GM19240 (cell line): ENCODE data around the gene NUBP2.

Experiments used
- DNase-seq: peaks from one replicate; pipeline ENCODE4 v3.0.0; 2011; ENCODE audit warnings: low spot score; ENCODE audit not compliant: insufficient read length

Gene NUBP2

GRCh38 chr16:1825864-1826690, 43.3 kb downstream of the NUBP2 start:
- peak; percentile 70 for DNase-seq

GRCh38 chr16:1826691-1827573, 44.2 kb downstream of the NUBP2 start, which contains the start of the genes FAHD1 and HAGH:
Gene FAHD1 (plus strand): TSS chr16:1827206. CDS start chr16:1827239, 33 bp downstream.
Gene HAGH (minus strand): TSS chr16:1826825. CDS start chr16:1826787, 38 bp downstream.
- DNase-seq, result peak; percentile 93

DNA sequence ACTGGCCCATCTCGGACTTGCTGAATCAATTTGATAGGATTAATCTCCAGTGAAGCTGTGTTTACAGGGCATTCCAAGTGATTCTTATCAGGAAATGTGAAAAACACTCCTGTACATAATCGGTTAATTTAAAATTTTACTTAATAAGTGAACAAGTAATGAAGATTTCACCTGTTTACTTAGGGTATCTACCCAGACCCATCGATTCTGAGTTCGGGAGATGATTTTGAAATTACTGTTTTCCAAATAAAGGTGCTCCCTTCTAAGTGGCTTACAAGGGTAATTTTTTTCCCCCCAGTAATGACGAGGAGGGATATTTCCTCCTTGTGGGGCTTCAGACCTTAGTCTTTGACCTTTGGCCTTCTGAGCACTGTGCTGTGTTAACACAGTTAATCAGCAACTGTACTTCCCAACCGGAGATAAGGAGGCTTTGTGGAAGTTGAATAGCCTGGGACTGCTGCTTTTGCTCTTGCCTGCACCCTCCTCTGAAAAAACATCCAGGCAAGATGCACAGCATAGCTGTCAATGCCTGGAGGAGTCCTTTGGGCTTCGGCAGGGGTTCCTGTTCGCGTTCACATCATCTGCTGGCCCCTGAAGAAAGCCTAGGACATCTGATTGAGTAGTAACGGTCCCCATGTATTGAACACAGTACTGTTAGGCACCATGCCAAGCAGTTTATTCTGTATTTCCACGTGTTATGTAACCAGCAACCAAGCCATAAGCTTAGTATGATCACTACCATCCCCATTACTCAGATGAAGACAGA, 46.1 kb downstream of the NUBP2 start:
- no peak for DNase-seq

GRCh38 chr16:1830213-1830612, 47.5 kb downstream of the NUBP2 start:
- no peak for DNase-seq

DNA sequence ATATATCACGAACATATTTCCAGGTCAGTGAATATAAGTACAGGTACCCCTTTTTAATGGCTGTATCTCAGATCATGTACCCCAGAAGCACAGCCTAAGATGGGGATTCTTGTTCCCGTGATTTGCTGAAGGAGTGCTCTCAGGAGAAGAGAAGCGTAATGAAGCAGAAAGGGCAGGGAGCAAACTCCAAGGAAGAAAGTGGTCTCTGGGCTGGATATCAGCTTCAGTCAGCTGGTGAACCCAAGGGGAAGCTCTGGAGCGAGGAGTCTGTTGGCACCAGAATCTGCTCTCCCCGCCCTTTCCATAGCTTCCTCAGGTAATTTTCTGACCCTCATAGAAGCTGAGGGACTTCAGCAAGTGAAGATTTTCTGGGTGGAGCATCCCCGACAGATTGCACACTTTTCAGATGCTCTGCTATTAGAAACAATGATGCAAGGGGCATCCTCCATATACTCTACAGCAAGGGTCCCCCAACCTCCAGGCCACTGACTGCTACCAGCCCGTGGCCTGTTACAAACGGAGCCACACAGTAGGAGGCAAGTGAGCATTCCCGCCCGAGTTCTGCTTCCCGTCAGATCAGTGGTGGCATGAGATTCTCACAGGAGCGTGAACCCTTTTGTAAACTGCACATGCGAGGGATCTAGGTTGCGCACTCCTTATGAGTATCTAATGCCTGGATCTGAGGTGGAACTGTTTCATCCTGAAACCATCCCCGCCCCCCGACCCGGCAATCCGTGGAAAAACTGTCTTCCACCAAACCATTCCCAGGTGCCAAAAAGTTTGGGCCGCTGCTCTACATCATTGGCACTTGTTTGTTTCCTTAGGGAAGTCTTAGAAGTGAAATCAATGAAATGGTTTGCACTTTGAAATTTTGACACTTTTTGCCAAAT, 48.7 kb downstream of the NUBP2 start:
- DNase-seq, result no peak

DNA sequence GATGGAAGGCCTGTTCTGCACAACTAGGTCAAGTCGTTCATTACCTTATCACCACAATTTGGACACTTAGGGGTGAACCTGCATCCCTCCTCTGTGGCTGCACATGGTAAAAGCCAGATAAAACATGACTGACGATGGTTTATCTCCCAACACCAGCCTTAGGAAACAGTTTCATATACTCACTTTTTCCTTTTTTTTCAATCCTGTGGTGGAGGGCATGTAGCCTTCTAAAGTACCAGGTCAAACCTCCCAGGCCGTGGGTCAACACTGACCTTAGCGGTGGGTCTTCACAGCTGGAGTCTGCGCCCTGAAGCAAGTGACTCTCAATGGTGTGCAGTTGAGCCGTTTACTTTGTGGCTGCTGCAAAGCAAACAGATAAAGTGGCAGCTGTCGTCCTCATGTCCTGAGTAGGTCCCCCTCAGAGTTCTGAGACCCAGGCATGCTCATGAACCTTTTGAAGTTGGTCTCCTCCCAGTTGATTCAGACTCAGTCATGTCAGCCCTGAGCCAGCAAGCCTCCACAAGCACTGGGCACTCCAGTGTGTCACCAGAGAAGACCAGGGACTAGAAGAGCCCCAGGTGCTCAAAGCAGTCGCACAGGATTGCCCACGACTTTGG, 50.2 kb downstream of the NUBP2 start:
- no peak for DNase-seq

GRCh38 chr16:1834096-1834495, 51.3 kb downstream of the NUBP2 start:
- DNase-seq, result no peak
